Lung (tissue), 12 donors: ENCODE measurements around the gene ACER3. TPM values are rescaled to one million over a fixed set of nuclear protein-coding genes. Genes with fewer than 3 reads are reported as not detected.

Source experiments
- ATAC-seq: fragments of 200-7000 bp; cut with Tn5 transposase; one replicate; pipeline ENCODE4 v1.9.1; 2020; ENCODE audit warnings: moderate number of reproducible peaks; ENCODE audit not compliant: insufficient read depth, low FRiP score
- DNase-seq, 3 donors: peaks; one replicate each; pipeline ENCODE4 v3.0.0-alpha.2; 2013 to 2017
- H3K27ac ChIP-seq, 2 donors: one replicate each; pipeline ENCODE4 v1.5.1; 2013; ENCODE audit warnings: mild to moderate bottlenecking in 2 of 2, moderate library complexity in 2 of 2, control low read depth in 1 of 2, inconsistent platforms in 1 of 2, low read depth in 1 of 2, low read length in 1 of 2
- H3K27me3 ChIP-seq, 3 donors: one replicate each; pipeline ENCODE4 v1.5.1; 2013; ENCODE audit warnings: low read length in 2 of 3; ENCODE audit not compliant: control insufficient read depth in 3 of 3, insufficient read depth in 3 of 3
- H3K36me3 ChIP-seq, 4 donors: one replicate each; pipeline ENCODE4 v1.5.1; 2013; ENCODE audit warnings: low read length in 4 of 4, mild to moderate bottlenecking in 1 of 4, moderate library complexity in 1 of 4; ENCODE audit not compliant: control insufficient read depth in 4 of 4, insufficient read depth in 4 of 4
- H3K4me1 ChIP-seq, 5 donors: one replicate each; pipeline ENCODE4 v1.5.1; 2013; ENCODE audit warnings: low read length in 5 of 5, mild to moderate bottlenecking in 2 of 5, moderate library complexity in 1 of 5; ENCODE audit not compliant: control insufficient read depth in 5 of 5, insufficient read depth in 5 of 5
- H3K4me3 ChIP-seq: one replicate; pipeline ENCODE4 v1.5.1; 2013; ENCODE audit warnings: mild to moderate bottlenecking, control low read depth, moderate library complexity
- H3K9ac ChIP-seq, 2 donors: one replicate each; pipeline ENCODE4 v1.5.1; 2013; ENCODE audit warnings: low read length in 2 of 2, control low read depth in 1 of 2; ENCODE audit not compliant: insufficient read depth in 1 of 2
- H3K9me3 ChIP-seq, 4 donors: one replicate each; pipeline ENCODE4 v1.5.1; 2013; ENCODE audit warnings: low read length in 3 of 4, mild to moderate bottlenecking in 1 of 4, moderate library complexity in 1 of 4; ENCODE audit not compliant: control insufficient read depth in 4 of 4, insufficient read depth in 3 of 4
- WGBS, 2 donors: extraction: QIAGEN DNeasy Blood & Tissue Kit; methylation state at CpG; one replicate each; pipeline ENCODE4 v1.1.7; 2013; 5-methylcytosine and 5-hydroxymethylcytosine counted together
- polyA plus RNA-seq, 2 donors: library from polyadenylated mRNA; stranded (reverse); fragments of 200-250 nt; gene quantifications; one replicate each; pipeline ENCODE4 v1.2.1, GENCODE V29; 2013
- total RNA-seq, 2 donors: library from RNA; depleted of rRNA in 1 of 2; stranded (reverse); fragments of >200 nt in 1 of 2; gene quantifications; one replicate each; pipeline ENCODE4 v1.2.1, GENCODE V29; 2014 to 2021
- TF ChIP-seq, protein P1 (sequence below): IDR thresholded peaks from 2 replicates; pipeline ENCODE4 v1.5.1; 2012; ENCODE audit warnings: mild to moderate bottlenecking; ENCODE audit errors: control extremely low read depth, extremely low read depth
- donor health status: control.
- donor health status: control.
- donor health status: Bipolar disorder and iron deficiency.
- donor health status: healthy.
- donor health status: DM: yes; HTN: yes; CAD: no.

ACER3 gene
- total and polyA plus RNA-seq, 4 donors: 7.9 to 37.0 (median 12.7) TPM

DNA sequence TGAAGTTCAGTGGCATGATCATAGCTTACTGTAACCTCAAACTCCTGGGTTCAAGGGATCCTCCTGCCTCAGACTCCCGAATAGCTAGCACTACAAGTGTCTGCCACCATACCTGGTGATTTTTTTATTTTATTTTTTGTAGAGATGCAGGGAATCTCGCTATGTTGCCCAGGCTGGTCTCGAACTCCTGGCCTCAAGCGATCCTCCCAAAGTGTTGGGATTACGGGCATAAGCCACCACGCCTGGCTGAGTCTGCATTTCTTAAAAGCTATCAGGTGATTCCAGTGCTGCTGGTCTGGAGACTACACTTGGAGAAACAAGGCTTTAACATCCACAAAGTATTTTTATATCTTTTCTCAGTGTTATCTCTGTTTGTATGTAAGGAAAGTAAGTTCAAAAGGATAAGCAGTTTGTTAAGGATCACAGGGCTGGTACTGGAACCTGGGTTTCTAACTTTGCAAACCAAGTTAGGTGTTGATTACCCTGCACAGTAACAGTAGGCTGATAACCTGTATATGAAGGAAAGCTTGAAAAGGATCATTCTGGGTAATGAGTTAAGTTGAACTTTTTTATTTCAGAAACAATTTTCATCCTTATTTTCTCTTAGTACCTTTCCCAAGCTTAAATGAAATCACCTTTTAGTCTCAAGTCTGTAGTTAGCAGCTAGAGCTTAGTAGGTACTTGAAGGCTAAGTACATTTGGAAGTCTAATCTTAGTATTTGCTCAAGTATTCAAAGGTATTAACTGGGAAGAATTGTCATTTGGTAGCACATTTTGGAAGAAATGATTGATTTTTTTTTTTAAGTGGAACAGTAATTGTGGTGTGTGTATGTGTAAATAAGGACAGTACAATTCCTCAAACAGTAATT is 12.5 kb downstream of the ACER3 start:
- Histone ChIP-seq H3K9me3 (no peaks in the 10 kb centered on the region), H3K4me3 (no peak overlapping the region), H3K27ac (no peak overlapping the region), H3K36me3 (peaks cover 0 to 6% (median 5%) of the 10 kb centered on the region in 4 donors), H3K9ac (no peak overlapping the region), H3K4me1 (no peaks in the 10 kb centered on the region), H3K27me3 (no peaks in the 10 kb centered on the region)
- TF ChIP-seq, protein P1, sequence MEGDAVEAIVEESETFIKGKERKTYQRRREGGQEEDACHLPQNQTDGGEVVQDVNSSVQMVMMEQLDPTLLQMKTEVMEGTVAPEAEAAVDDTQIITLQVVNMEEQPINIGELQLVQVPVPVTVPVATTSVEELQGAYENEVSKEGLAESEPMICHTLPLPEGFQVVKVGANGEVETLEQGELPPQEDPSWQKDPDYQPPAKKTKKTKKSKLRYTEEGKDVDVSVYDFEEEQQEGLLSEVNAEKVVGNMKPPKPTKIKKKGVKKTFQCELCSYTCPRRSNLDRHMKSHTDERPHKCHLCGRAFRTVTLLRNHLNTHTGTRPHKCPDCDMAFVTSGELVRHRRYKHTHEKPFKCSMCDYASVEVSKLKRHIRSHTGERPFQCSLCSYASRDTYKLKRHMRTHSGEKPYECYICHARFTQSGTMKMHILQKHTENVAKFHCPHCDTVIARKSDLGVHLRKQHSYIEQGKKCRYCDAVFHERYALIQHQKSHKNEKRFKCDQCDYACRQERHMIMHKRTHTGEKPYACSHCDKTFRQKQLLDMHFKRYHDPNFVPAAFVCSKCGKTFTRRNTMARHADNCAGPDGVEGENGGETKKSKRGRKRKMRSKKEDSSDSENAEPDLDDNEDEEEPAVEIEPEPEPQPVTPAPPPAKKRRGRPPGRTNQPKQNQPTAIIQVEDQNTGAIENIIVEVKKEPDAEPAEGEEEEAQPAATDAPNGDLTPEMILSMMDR: no peak
- DNase-seq: no peak
- 78 to 95% methylated on average over 6 of the region's 6 CpGs for WGBS, 2 donors
- no peak for ATAC-seq

DNA sequence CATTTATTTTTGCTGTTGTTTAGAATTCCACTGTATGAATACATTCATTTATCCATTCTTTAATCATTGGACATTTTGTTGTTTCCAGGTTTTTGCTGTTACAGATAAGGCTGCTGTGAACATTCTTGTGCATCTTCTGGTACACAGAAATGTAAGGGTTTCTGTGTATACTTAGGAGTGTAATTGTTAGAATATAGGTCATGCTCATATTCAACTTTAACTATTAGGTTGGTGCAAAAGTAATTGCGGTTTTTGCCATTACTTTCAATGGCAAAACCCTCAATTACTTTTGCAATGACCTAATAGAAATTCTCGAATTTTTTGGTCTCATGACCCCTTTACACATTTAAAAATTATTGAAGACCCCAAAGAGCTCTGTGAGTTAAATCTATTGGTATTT is 17.3 kb downstream of the ACER3 start:
- no peak for ATAC-seq

DNA sequence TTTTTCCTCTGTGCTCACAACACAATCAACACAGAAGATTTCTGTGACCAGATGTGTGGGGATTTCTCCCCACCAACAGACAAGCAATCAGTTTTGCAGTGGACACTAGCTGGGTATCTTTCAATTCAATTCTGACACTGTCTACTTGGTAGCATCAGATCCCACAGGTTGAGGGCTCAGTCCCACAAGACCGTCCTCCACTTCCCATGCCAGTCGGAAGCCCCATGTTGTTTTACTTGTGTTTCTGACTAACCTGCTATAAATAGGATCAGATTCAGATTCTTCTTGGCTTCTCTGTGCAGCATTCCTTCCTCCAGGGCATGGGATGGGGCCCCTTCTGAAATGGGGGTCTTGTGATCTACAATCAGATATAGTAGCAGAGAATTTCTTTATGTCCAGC is 19.6 kb downstream of the ACER3 start:
- Histone ChIP-seq H3K27me3 (no peaks in the 10 kb centered on the region), H3K4me1 (peaks cover 0 to 3% (median 0%) of the 10 kb centered on the region in 5 donors), H3K9ac (no peak overlapping the region), H3K4me3 (no peak overlapping the region), H3K27ac (no peak overlapping the region), H3K36me3 (no peaks in the 10 kb centered on the region), H3K9me3 (no peaks in the 10 kb centered on the region)
- TF ChIP-seq, protein P1: no peak
- WGBS, 2 donors: 88 to 92% methylated on average over 2 of the region's 2 CpGs
- DNase-seq (no peak), ATAC-seq (no peak)

More for the DNA sequence above, 17.3 kb downstream of the ACER3 start:
- Histone ChIP-seq H3K9me3 (no peaks in the 10 kb centered on the region), H3K4me1 (peaks cover 0 to 2% (median 0%) of the 10 kb centered on the region in 5 donors), H3K9ac (no peak overlapping the region), H3K4me3 (no peak overlapping the region), H3K36me3 (no peaks in the 10 kb centered on the region), H3K27me3 (no peaks in the 10 kb centered on the region), H3K27ac (no peak overlapping the region)
- no peak for DNase-seq
- TF ChIP-seq, protein P1: no peak
- 90 to 93% methylated on average over 2 of the region's 2 CpGs for WGBS, 2 donors
